ENCODE measurements around the gene SFT2D3. TPM values are rescaled to one million over a fixed set of nuclear protein-coding genes. Genes with fewer than 3 reads are reported as not detected.

SFT2D3 gene
- total RNA-seq, 1 donor from 2014 or later, result 12.5 TPM

DNA sequence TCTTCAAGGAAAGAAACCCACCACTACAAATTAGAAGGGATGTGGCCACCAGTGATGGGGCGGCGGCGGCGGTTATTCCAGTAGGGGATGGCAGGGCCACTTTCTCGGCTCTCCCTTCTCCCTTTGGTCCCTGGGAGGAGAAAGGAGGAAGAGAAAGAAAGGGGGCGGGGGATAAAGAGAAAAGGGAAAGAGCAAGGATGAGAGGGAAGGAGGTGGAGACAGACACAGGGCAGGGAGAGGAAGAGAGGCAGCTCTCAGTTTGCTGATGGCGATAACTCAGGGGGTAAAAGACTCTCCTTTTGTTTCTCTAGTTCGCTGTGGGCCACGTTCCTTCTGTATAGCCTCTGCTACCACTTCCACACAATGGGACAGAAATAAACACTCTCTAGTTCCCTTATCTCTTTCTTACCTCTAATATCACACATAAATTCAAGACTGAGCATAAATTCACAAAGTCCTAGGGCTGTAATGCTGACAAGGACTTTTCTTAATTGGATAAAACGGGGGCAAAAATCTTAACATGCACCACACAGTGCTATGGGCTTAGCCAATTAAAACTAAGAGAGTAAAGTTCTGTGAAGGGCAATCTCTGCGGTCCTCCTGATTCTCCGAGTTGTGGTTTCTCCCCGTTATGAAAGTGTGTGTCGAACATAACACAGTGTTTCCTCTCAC lies 14.6 kb downstream of the SFT2D3 start:
- Mint-ChIP-seq H3K27ac (no peak overlapping the region), H3K9me3 (no peaks in the 10 kb centered on the region), H3K4me1 (ENCODE audit: unreplicated experiment) (no peaks in the 10 kb centered on the region), H3K4me3 (no peak overlapping the region), H3K27me3 (no peaks in the 10 kb centered on the region), H3K36me3 (peaks cover 20% of the 10 kb centered on the region)
- no peak for DNase-seq (ENCODE audit: extremely low spot score, unreplicated experiment)
- TF ChIP-seq, protein P1, sequence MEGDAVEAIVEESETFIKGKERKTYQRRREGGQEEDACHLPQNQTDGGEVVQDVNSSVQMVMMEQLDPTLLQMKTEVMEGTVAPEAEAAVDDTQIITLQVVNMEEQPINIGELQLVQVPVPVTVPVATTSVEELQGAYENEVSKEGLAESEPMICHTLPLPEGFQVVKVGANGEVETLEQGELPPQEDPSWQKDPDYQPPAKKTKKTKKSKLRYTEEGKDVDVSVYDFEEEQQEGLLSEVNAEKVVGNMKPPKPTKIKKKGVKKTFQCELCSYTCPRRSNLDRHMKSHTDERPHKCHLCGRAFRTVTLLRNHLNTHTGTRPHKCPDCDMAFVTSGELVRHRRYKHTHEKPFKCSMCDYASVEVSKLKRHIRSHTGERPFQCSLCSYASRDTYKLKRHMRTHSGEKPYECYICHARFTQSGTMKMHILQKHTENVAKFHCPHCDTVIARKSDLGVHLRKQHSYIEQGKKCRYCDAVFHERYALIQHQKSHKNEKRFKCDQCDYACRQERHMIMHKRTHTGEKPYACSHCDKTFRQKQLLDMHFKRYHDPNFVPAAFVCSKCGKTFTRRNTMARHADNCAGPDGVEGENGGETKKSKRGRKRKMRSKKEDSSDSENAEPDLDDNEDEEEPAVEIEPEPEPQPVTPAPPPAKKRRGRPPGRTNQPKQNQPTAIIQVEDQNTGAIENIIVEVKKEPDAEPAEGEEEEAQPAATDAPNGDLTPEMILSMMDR (conservative IDR thresholded peaks at IDR 0.05), result no peak

DNA sequence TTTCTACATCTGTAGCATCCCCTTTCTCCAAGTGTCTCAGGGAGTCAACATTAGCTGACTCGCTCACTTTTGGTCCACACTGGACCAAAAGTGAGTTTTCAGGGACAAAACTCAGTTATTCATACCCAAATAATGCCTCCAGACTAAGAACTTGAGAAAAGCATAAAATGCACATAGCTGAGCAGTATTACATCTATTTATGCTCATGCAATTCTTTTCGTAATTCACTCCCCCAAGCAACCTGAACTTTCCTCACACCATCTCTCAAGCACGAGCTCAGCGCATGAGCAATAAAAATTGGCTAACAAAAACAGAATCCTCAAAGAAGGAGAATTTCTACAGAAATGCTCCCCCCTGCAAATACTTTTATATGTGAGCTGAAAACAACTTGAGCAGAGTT lies 17.0 kb downstream of the SFT2D3 start:
- Mint-ChIP-seq H3K4me1 (ENCODE audit: unreplicated experiment) (no peaks in the 10 kb centered on the region), H3K27me3 (no peaks in the 10 kb centered on the region), H3K36me3 (peaks cover 25% of the 10 kb centered on the region), H3K27ac (no peak overlapping the region), H3K4me3 (no peak overlapping the region), H3K9me3 (no peaks in the 10 kb centered on the region)
- TF ChIP-seq, protein P1 (conservative IDR thresholded peaks at IDR 0.05), result no peak
- DNase-seq (ENCODE audit: extremely low spot score, unreplicated experiment), result no peak

DNA sequence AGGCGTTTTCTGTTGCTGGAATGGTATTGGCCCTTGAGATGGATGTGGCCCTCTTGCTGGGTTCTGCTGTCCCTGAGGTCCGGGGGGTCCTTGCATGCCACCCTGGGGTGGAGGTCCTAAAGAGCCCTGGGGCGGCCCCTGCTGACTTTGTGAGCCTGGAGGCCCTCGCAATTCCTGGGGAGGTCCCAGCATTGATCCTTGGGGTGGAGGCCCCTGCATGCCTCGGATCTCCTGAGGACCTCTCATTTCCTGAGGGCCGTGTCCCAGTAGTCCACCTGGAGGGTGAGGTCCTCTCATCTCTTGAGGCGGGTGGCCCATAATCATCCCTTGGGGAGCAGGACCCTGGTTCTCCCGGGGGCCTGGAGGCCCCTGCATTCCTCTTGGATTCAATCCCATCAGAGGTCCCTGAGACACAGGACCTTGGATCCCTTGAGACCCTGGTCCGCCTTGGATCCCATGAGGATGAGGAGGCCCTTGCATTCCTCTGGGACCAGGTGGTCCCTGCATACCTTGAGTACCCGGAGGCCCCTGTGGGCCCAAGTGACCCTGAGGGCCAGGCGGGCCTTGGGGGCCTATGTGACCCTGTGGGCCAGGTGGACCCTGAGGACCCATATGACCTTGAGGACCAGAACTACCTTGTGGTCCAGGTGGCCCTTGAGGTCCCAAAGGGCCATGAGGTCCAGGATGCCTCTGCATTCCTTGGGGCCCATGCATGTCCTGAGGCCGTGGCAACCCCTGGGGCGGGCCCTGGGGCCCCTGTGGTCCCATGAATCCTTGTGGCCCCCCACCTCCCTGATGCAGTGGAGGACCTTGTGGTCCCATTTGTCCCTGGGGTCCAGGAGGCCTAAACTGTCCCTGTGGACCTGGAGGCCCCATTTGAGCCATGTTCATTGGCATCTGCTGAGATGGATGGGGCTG lies 18.3 kb downstream of the SFT2D3 start:
- DNase-seq (ENCODE audit: extremely low spot score, unreplicated experiment), result no peak
- Mint-ChIP-seq H3K36me3 (peaks cover 26% of the 10 kb centered on the region), H3K9me3 (no peaks in the 10 kb centered on the region), H3K27me3 (no peaks in the 10 kb centered on the region), H3K4me1 (ENCODE audit: unreplicated experiment) (no peaks in the 10 kb centered on the region), H3K27ac (no peak overlapping the region), H3K4me3 (no peak overlapping the region)
- TF ChIP-seq, protein P1 (conservative IDR thresholded peaks at IDR 0.05), result no peak

DNA sequence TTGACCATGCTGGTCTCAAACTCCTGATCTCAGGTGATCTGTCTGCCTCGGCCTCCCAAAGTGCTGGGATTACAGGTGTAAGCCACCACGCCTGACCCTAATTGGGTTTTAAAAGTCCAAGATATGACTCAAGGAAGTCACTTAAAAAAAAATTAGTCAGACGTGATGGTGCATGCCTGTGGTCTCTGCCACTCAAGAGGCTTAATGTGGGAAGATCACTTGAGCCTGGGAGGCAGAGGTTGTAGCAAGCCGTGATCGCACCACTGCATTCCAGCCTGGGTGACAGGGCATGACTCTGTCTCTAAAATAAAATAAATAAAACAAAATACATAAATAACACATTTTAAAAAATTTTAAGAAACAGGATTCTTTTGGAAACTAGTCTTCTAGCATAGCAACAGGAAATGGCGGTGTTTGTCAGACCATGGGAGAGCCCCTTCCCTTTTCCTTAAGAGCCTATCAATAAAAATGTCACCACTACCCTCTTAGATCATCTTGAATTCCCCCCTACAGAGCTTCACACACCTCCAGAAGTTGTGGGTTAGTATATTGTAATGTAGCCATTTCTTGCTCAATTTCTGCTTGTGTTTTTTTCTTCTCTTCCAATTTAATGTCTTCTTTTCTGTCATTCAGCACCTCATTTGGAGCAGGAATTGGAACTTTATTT lies 20.1 kb downstream of the SFT2D3 start:
- Mint-ChIP-seq H3K27ac (no peak overlapping the region), H3K36me3 (peaks cover 23% of the 10 kb centered on the region), H3K4me3 (no peak overlapping the region), H3K27me3 (no peaks in the 10 kb centered on the region), H3K4me1 (ENCODE audit: unreplicated experiment) (no peaks in the 10 kb centered on the region), H3K9me3 (no peaks in the 10 kb centered on the region)
- no peak for DNase-seq (ENCODE audit: extremely low spot score, unreplicated experiment)
- TF ChIP-seq, protein P1 (conservative IDR thresholded peaks at IDR 0.05), result no peak

DNA sequence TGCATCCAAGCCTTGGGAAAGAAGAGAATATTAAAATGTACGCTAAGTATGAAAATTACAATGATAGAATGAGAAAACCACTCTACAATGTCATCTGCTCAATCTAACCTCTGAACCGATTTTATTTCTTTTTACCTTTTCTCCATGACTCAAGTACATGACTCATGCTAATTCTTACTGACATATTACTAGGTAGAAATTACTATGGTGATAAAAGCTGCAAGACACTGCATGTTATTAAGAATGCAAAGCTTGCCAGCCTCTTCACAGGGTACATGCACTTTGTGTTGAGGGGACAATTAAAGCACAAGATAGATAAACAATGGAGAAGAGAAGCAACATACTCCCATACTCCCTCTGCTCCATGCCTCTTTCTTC lies 20.7 kb downstream of the SFT2D3 start:
- Mint-ChIP-seq H3K4me3 (no peak overlapping the region), H3K4me1 (ENCODE audit: unreplicated experiment) (no peaks in the 10 kb centered on the region), H3K9me3 (no peaks in the 10 kb centered on the region), H3K36me3 (peaks cover 20% of the 10 kb centered on the region), H3K27ac (no peak overlapping the region), H3K27me3 (no peaks in the 10 kb centered on the region)
- TF ChIP-seq, protein P1 (conservative IDR thresholded peaks at IDR 0.05), result no peak
- no peak for DNase-seq (ENCODE audit: extremely low spot score, unreplicated experiment)

Measured in type B pancreatic cell (in vitro differentiated cells).